C4-2B (cell line): ENCODE measurements around the gene MFAP1.

Source experiments
- ZFX ChIP-seq: fragments of 450-650 bp; IDR thresholded peaks from 2 replicates; pipeline ENCODE4 v1.6.1; 2017
- TF ChIP-seq, protein P1 (sequence below): fragments of 450-650 bp; conservative IDR thresholded peaks from 2 replicates; pipeline ENCODE4 v1.5.1; 2017; ENCODE audit warnings: mild to moderate bottlenecking

- TF ChIP-seq, protein P1, sequence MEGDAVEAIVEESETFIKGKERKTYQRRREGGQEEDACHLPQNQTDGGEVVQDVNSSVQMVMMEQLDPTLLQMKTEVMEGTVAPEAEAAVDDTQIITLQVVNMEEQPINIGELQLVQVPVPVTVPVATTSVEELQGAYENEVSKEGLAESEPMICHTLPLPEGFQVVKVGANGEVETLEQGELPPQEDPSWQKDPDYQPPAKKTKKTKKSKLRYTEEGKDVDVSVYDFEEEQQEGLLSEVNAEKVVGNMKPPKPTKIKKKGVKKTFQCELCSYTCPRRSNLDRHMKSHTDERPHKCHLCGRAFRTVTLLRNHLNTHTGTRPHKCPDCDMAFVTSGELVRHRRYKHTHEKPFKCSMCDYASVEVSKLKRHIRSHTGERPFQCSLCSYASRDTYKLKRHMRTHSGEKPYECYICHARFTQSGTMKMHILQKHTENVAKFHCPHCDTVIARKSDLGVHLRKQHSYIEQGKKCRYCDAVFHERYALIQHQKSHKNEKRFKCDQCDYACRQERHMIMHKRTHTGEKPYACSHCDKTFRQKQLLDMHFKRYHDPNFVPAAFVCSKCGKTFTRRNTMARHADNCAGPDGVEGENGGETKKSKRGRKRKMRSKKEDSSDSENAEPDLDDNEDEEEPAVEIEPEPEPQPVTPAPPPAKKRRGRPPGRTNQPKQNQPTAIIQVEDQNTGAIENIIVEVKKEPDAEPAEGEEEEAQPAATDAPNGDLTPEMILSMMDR, result no peak
- TF ChIP-seq ZFX, result no peak
These were observed 35.1 kb downstream of the MFAP1 start for GRCh38 chr15:43789409-43789808.
